NCI-H2081 (cell line): ENCODE measurements around the gene CD82.

Source experiments
- DNase-seq, 2 experiments: peaks; one replicate each; lab custom pipeline; 2025; lab: John Stamatoyannopoulos, UW

The CD82 gene

GRCh38 chr11:44575962-44576361, 10.5 kb downstream of the CD82 start:
- DNase-seq: no peak

GRCh38 chr11:44576656-44577055, 11.2 kb downstream of the CD82 start:
- DNase-seq: no peak

GRCh38 chr11:44577231-44577830, 11.9 kb downstream of the CD82 start:
- no peak for DNase-seq

GRCh38 chr11:44578279-44578678, 12.8 kb downstream of the CD82 start:
- no peak for DNase-seq

- no peak for DNase-seq
Measured at GRCh38 chr11:44579302-44579761, 13.9 kb downstream of the CD82 start.

GRCh38 chr11:44580701-44581100, 15.2 kb downstream of the CD82 start:
- no peak for DNase-seq

GRCh38 chr11:44581246-44581645, 15.8 kb downstream of the CD82 start:
- DNase-seq: peak in 1 of 2 experiments; percentile 26

GRCh38 chr11:44582641-44583352, 17.3 kb downstream of the CD82 start:
- DNase-seq: no peak

- no peak for DNase-seq
Measured at GRCh38 chr11:44583353-44583669, 17.8 kb downstream of the CD82 start.

GRCh38 chr11:44585421-44585820, 20.0 kb downstream of the CD82 start:
- no peak for DNase-seq

- DNase-seq: no peak
Measured at GRCh38 chr11:44589301-44589700, 23.8 kb downstream of the CD82 start.

- DNase-seq: no peak
Measured at GRCh38 chr11:44590769-44591168, 25.3 kb downstream of the CD82 start.

GRCh38 chr11:44591557-44591956, 26.1 kb downstream of the CD82 start:
- no peak for DNase-seq

GRCh38 chr11:44592125-44592940, 26.9 kb downstream of the CD82 start:
- no peak for DNase-seq

- no peak for DNase-seq
Measured at GRCh38 chr11:44593251-44593650, 27.8 kb downstream of the CD82 start.

- DNase-seq: no peak
Measured at GRCh38 chr11:44595006-44595405, 29.5 kb downstream of the CD82 start.

- DNase-seq: no peak
Measured at GRCh38 chr11:44595964-44596381, 30.5 kb downstream of the CD82 start.

GRCh38 chr11:44596525-44597276, 31.2 kb downstream of the CD82 start:
- no peak for DNase-seq

GRCh38 chr11:44597358-44598012, 32.0 kb downstream of the CD82 start:
- no peak for DNase-seq

GRCh38 chr11:44598831-44599230, 33.4 kb downstream of the CD82 start:
- DNase-seq: no peak

GRCh38 chr11:44600261-44600660, 34.8 kb downstream of the CD82 start:
- no peak for DNase-seq
